Activated CD4-positive, alpha-beta T cell treated with anti-CD3 and anti-CD28 coated beads, Interleukin-2, amount 10 ng/mL, durations not matched to agents 7 days and 5 days (primary cell): ENCODE data around the gene AK8. TPM values are rescaled to one million over a fixed set of nuclear protein-coding genes. Genes with fewer than 3 reads are reported as not detected.
A peak's percentile ranks its signal among the peaks of the same experiment; 100 is the strongest.

ENCODE experiments used
- CTCF ChIA-PET: fragments of 350-600 bp; sonication (Branson Sonifier 250); formaldehyde crosslinking; loops from one replicate; lab custom pipeline; 2021; ENCODE audit warnings: antibody characterized with exemption; lab: Charles Lee
- POLR2A ChIA-PET: fragments of 350-600 bp; sonication (Branson Sonifier 250); formaldehyde crosslinking; loops from one replicate; lab custom pipeline; 2021; ENCODE audit warnings: antibody characterized with exemption; lab: Charles Lee
- DNase-seq: peaks from one replicate; pipeline ENCODE4 v3.0.0-alpha.2; 2020
- H3K27ac Mint-ChIP-seq: one replicate; pipeline ENCODE4 v1.8.0; 2021; ENCODE audit warnings: mild to moderate bottlenecking, moderate library complexity, mixed read lengths
- H3K27me3 Mint-ChIP-seq: one replicate; pipeline ENCODE4 v1.8.0; 2021; ENCODE audit warnings: mixed read lengths
- H3K36me3 Mint-ChIP-seq: one replicate; pipeline ENCODE4 v1.8.0; 2021; ENCODE audit warnings: low read depth, mixed read lengths
- H3K4me1 Mint-ChIP-seq: one replicate; pipeline ENCODE4 v1.8.0; 2021; ENCODE audit warnings: mixed read lengths
- H3K4me3 Mint-ChIP-seq: one replicate; pipeline ENCODE4 v1.8.0; 2021; ENCODE audit warnings: mild to moderate bottlenecking, moderate library complexity, mixed read lengths
- H3K9me3 Mint-ChIP-seq: one replicate; pipeline ENCODE4 v1.8.0; 2021; ENCODE audit warnings: mixed read lengths
- total RNA-seq, 2 experiments: library from RNA; stranded (reverse); gene quantifications; one replicate each; pipeline ENCODE4 v1.2.3, GENCODE V29; 2021

The AK8 gene
- total RNA-seq, 2 experiments from 2014 or later: not detected

GRCh38 chr9:132809677-132810271 lies 68.3 kb downstream of the AK8 start:
- no peaks in the 10 kb centered on the region for H3K9me3 Mint-ChIP-seq
- peaks cover 35% of the 10 kb centered on the region for H3K27me3 Mint-ChIP-seq
- CTCF ChIA-PET: no interaction called here
- POLR2A ChIA-PET: no interaction called here
- H3K4me1 Mint-ChIP-seq: peaks cover under 1% of the 10 kb centered on the region
- no peak overlapping the region for H3K27ac Mint-ChIP-seq
- H3K4me3 Mint-ChIP-seq: no peak overlapping the region
- DNase-seq: no peak
- H3K36me3 Mint-ChIP-seq: no peaks in the 10 kb centered on the region

GRCh38 chr9:132808645-132809044 lies 69.4 kb downstream of the AK8 start:
- CTCF ChIA-PET: no interaction called here
- Mint-ChIP-seq H3K36me3 (no peaks in the 10 kb centered on the region), H3K27ac (no peak overlapping the region), H3K4me1 (peaks cover 7% of the 10 kb centered on the region), H3K9me3 (no peaks in the 10 kb centered on the region), H3K27me3 (peaks cover 37% of the 10 kb centered on the region), H3K4me3 (no peak overlapping the region)
- DNase-seq: no peak
- POLR2A ChIA-PET: no interaction called here

GRCh38 chr9:132806723-132807421 lies 71.2 kb downstream of the AK8 start:
- Mint-ChIP-seq H3K9me3 (no peaks in the 10 kb centered on the region), H3K4me1 (peaks cover 7% of the 10 kb centered on the region), H3K27ac (no peak overlapping the region), H3K27me3 (peaks cover 37% of the 10 kb centered on the region), H3K36me3 (no peaks in the 10 kb centered on the region), H3K4me3 (no peak overlapping the region)
- POLR2A ChIA-PET: no interaction called here
- DNase-seq: no peak
- CTCF ChIA-PET: no interaction called here

GRCh38 chr9:132806306-132806705 lies 71.8 kb downstream of the AK8 start:
- ChIA-PET CTCF (no interaction called here), POLR2A (no interaction called here)
- no peaks in the 10 kb centered on the region for H3K36me3 Mint-ChIP-seq
- no peak overlapping the region for H3K4me3 Mint-ChIP-seq
- peaks cover 34% of the 10 kb centered on the region for H3K27me3 Mint-ChIP-seq
- peaks cover 7% of the 10 kb centered on the region for H3K4me1 Mint-ChIP-seq
- DNase-seq: no peak
- no peaks in the 10 kb centered on the region for H3K9me3 Mint-ChIP-seq
- H3K27ac Mint-ChIP-seq: no peak overlapping the region

GRCh38 chr9:132804576-132805295 lies 73.3 kb downstream of the AK8 start:
- H3K27ac Mint-ChIP-seq: no peak overlapping the region
- H3K27me3 Mint-ChIP-seq: peaks cover 20% of the 10 kb centered on the region
- no peaks in the 10 kb centered on the region for H3K9me3 Mint-ChIP-seq
- no peaks in the 10 kb centered on the region for H3K36me3 Mint-ChIP-seq
- no peak overlapping the region for H3K4me3 Mint-ChIP-seq
- H3K4me1 Mint-ChIP-seq: peaks cover 9% of the 10 kb centered on the region
- DNase-seq: no peak
- ChIA-PET CTCF (interaction anchor here (0.7 to 1.0 kb wide), 2 partner anchors 97 to 186 kb away, joined by 3 to 4 read pairs; no protein-coding TSS in a partner anchor), POLR2A (no interaction called here)

- DNase-seq: no peak
- Mint-ChIP-seq H3K4me3 (no peak overlapping the region), H3K9me3 (no peaks in the 10 kb centered on the region), H3K27ac (no peak overlapping the region), H3K36me3 (no peaks in the 10 kb centered on the region), H3K27me3 (peaks cover 16% of the 10 kb centered on the region), H3K4me1 (peaks cover 9% of the 10 kb centered on the region)
- CTCF ChIA-PET: interaction anchor here (1.2 kb wide), 1 partner anchor 60 kb away, joined by 3 read pairs; no protein-coding TSS in a partner anchor
- POLR2A ChIA-PET: no interaction called here
Observed at GRCh38 chr9:132802121-132802795, 75.8 kb downstream of the AK8 start.

- peaks cover 12% of the 10 kb centered on the region for H3K27me3 Mint-ChIP-seq
- H3K36me3 Mint-ChIP-seq: no peaks in the 10 kb centered on the region
- no peak overlapping the region for H3K4me3 Mint-ChIP-seq
- ChIA-PET POLR2A (no interaction called here), CTCF (interaction anchor here (1.2 kb wide), 1 partner anchor 60 kb away, joined by 3 read pairs; no protein-coding TSS in a partner anchor)
- DNase-seq: no peak
- H3K9me3 Mint-ChIP-seq: no peaks in the 10 kb centered on the region
- H3K4me1 Mint-ChIP-seq: peaks cover 9% of the 10 kb centered on the region
- no peak overlapping the region for H3K27ac Mint-ChIP-seq
Observed at GRCh38 chr9:132801659-132802058, 76.4 kb downstream of the AK8 start.

GRCh38 chr9:132800038-132800648 lies 77.9 kb downstream of the AK8 start:
- DNase-seq: peak; percentile 72
- H3K27ac Mint-ChIP-seq: no peak overlapping the region
- H3K36me3 Mint-ChIP-seq: no peaks in the 10 kb centered on the region
- POLR2A ChIA-PET: no interaction called here
- H3K27me3 Mint-ChIP-seq: peaks cover 16% of the 10 kb centered on the region
- no peaks in the 10 kb centered on the region for H3K9me3 Mint-ChIP-seq
- H3K4me1 Mint-ChIP-seq: peaks cover 9% of the 10 kb centered on the region
- H3K4me3 Mint-ChIP-seq: no peak overlapping the region
- CTCF ChIA-PET: no interaction called here

GRCh38 chr9:132798817-132799790 lies 79.0 kb downstream of the AK8 start:
- Mint-ChIP-seq H3K27me3 (peaks cover 25% of the 10 kb centered on the region), H3K9me3 (no peaks in the 10 kb centered on the region), H3K4me3 (no peak overlapping the region), H3K36me3 (no peaks in the 10 kb centered on the region), H3K4me1 (peaks cover 4% of the 10 kb centered on the region), H3K27ac (no peak overlapping the region)
- ChIA-PET POLR2A (no interaction called here), CTCF (no interaction called here)
- no peak for DNase-seq

GRCh38 chr9:132797861-132798659 lies 80.0 kb downstream of the AK8 start:
- Mint-ChIP-seq H3K4me3 (no peak overlapping the region), H3K27ac (no peak overlapping the region), H3K27me3 (peaks cover 31% of the 10 kb centered on the region), H3K4me1 (peaks cover 3% of the 10 kb centered on the region), H3K9me3 (no peaks in the 10 kb centered on the region), H3K36me3 (no peaks in the 10 kb centered on the region)
- ChIA-PET POLR2A (no interaction called here), CTCF (interaction anchor here (0.6 kb wide), 1 partner anchor 126 kb away, joined by 3 read pairs; no protein-coding TSS in a partner anchor)
- DNase-seq: no peak
